Coronary artery (tissue), 2 donors: ENCODE measurements around the gene KLRC4.
"Not testable (repeated sequence)": the region's sequence is repeated elsewhere in the genome, so short reads cannot be mapped to it uniquely, and the experiment has no call there.

Experiments
- DNase-seq: peaks from one replicate; pipeline ENCODE4 v3.0.0-alpha.2; 2017; ENCODE audit warnings: low spot score
- H3K27ac ChIP-seq, 2 donors: fragments of 200-600 bp; sonication (generic); one replicate each; pipeline ENCODE4 v1.5.1; 2016 to 2019
- H3K4me3 ChIP-seq: fragments of 200-600 bp; sonication (generic); 2 replicates; pipeline ENCODE4 v1.5.1; 2016; ENCODE audit warnings: mild to moderate bottlenecking, moderate library complexity
- TF ChIP-seq, protein P1 (sequence below): fragments of 200-600 bp; sonication (generic); IDR thresholded peaks from one replicate; pipeline ENCODE4 v1.5.1; 2019; ENCODE audit warnings: antibody characterized with exemption

Gene KLRC4

DNA sequence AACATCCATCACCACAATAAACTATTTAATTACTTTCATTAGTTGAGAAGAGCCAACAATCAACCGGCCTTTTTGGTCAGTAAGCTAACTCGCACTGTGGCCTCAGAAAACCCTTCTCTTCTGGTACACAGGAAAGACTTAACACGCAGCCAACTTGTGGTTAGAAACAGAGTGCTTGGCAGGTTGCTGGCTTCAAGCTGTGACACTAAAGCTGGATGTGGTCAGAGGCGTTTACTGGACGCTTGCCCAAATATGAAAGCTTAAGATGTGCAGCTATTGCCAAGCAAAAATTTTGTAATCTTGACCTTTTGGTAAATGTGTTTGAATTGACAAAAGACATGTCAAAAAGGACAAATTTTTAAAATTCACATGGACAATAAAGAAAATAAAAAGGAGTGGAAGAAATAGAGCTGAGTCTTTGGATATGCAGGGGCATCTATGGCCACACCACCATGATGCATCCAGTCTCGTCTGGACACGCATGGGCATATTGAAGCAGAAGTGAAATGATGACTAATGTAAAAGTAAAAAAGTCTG is 17.1 kb downstream of the KLRC4 start:
- TF ChIP-seq, protein P1, sequence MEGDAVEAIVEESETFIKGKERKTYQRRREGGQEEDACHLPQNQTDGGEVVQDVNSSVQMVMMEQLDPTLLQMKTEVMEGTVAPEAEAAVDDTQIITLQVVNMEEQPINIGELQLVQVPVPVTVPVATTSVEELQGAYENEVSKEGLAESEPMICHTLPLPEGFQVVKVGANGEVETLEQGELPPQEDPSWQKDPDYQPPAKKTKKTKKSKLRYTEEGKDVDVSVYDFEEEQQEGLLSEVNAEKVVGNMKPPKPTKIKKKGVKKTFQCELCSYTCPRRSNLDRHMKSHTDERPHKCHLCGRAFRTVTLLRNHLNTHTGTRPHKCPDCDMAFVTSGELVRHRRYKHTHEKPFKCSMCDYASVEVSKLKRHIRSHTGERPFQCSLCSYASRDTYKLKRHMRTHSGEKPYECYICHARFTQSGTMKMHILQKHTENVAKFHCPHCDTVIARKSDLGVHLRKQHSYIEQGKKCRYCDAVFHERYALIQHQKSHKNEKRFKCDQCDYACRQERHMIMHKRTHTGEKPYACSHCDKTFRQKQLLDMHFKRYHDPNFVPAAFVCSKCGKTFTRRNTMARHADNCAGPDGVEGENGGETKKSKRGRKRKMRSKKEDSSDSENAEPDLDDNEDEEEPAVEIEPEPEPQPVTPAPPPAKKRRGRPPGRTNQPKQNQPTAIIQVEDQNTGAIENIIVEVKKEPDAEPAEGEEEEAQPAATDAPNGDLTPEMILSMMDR: no peak
- Histone ChIP-seq H3K27ac (no peak overlapping the region), H3K4me3 (no peak overlapping the region)
- DNase-seq: no peak

DNA sequence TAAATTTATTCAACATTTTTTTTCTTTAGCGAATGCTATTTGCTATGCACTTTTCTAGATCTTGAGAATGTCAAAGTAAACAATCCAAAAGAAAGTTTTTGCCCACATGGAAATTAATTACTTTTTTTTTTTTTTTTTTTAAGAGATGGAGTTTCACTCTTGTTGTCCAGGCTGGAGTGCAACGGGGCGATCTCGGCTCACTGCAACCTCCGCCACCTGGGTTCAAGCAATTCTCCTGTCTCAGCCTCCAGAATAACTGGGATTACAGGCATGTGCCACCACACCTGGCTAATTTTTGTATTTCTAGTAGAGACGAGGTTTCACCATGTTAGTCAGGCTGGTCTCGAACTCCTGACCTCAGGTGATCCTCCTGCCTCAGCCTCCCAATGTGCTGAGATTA is 18.6 kb downstream of the KLRC4 start:
- H3K4me3 ChIP-seq, DNase-seq, H3K27ac ChIP-seq: not testable (repeated sequence)

DNA sequence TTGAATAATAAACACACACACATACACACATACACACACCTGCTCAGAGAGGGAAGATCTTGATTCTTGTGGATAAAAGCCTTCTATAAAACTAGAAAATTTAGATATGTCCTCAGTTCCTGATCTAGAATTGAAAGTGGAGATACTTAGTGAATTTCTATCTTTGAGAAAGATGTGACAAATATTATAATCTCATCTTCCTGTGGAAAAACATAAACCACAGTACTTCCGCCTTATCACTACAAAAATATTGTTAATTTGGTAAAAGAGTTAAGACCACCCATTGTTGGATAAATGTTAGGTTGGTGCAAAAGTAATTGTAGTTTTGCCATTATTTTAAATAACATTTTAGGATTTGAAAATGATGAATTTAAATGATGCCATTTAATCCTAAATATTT is 19.7 kb downstream of the KLRC4 start, which contains the start of gene KLRK1:
Gene KLRK1 (minus strand): TSS at position 138 of the 400 bp plus-strand sequence. CDS start 1,231 bp downstream, outside the sequence.
- Histone ChIP-seq H3K27ac (no peak within 1 kb of the TSS), H3K4me3 (no peak within 1 kb of the TSS)
- TF ChIP-seq, protein P1: no peak
- DNase-seq: no peak

DNA sequence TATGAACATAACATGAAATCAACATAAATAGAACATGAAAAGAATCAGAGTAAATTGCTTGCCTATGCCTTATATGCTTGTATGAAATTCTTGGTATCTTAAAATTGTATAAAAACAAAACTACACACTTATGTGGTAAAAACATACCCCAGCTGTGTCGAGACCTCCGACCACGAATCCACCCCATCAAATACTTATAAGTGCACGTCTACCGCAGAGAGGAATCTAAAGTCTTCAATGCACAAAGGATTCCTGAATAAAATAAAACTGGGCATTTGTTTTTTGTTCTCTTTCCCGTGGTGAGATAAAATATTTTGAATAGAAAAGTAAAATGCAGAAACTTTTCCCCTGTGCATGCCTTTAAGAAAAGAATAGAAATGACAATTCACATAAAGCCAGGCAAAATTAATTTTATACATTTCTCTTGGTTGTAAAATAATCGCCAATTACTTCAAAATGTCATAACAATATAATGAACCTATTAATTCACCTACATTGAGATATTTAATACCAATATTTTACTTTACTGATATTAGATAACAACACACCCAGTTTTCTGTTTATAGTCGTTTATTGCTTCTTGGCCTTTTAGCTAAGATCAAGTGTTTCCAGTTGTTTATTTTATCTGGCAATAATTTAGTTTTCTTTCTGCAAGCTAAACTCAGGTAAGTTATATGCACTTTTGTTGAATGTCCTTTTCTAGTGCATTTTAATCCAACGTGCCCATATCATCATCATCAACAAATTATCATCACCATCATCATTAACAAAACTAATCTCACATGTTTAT is 20.7 kb downstream of the KLRC4 start:
- Histone ChIP-seq H3K27ac (no peak overlapping the region), H3K4me3 (no peak overlapping the region)
- DNase-seq: no peak
- TF ChIP-seq, protein P1: no peak

DNA sequence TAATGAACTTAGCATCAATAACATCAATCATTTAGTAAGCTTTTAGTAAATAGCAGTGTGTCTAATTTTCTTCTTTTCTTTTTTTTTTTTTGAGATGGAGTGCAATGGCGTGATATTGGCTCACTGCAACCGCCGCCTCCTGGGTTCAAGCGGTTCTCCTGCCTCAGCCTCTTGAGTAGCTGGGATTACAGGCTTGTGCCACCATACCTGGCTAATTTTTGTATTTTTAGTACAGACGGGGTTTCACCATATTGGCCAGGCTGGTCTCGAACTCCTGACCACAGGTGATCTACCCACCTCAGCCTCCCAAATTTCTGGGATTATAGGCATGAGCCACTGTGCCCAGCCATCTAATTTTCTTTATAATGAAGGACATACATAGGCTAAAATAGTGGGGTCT is 22.1 kb downstream of the KLRC4 start:
- not testable (repeated sequence) for DNase-seq, H3K4me3 ChIP-seq

DNA sequence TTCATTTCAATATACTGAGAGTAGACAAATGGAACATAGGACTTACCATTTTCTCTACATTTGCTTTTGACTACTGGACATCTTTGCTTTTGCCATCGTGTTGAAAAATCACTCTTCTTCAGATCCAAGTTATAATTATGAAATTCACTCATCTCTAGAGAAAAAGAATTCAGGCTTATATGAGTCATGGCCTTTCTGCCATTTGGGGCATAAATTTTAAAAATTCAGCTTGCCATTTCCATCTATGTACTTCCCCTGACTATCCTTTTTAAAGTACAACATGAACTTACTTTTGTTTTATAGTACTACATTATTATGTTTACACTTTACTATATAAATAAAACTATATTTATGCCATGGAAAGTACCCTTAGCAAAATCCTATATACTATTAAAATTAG is 22.7 kb downstream of the KLRC4 start:
- H3K27ac ChIP-seq: no peak overlapping the region
- TF ChIP-seq, protein P1: no peak
- no peak for DNase-seq

More for the DNA sequence above, 22.1 kb downstream of the KLRC4 start:
- not testable (repeated sequence) for H3K27ac ChIP-seq

DNA sequence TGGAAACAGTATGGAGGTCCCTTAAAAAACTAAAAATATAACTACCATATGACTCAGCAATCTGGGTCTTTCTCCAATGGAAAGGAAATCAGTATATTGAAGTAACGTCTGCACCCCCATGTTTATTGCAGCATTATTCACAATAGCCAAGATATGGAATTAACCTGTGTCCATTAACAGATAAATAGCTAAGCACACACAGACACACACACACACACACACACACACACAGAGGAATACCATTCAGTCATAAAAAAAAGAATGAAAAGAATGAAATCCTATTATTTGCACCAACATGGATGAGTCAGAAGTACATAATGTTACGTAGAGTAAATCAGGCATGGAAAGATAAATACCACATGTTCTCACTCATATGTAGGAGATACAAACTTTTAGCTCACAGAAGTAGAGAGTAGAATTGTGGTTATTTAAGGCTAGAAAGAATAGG is 24.4 kb downstream of the KLRC4 start:
- TF ChIP-seq, protein P1: no peak

More for the DNA sequence above, 22.7 kb downstream of the KLRC4 start:
- no peak overlapping the region for H3K4me3 ChIP-seq

DNA sequence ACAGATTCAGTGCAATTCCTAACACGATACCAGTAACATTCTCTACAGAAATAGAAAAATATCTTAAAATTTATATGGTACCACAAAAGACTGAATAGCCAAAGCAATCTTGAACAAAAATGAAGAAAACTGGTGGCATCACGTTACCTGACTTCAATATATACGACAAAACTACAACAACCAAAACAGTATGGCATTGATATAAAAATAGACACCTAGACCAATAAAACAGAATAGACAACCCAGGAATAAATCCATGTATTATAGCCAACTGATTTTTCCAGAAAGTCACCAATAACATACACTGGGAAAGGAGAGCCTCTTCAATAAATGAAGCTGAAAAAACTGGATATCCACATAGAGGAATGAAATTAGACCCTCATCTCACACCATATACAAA is 25.4 kb downstream of the KLRC4 start:
- H3K27ac ChIP-seq: no peak overlapping the region
- TF ChIP-seq, protein P1: no peak
- no peak overlapping the region for H3K4me3 ChIP-seq
- no peak for DNase-seq

More for the DNA sequence above, 24.4 kb downstream of the KLRC4 start:
- DNase-seq: no peak
- H3K27ac ChIP-seq: no peak overlapping the region
- no peak overlapping the region for H3K4me3 ChIP-seq
